HG02798 (cell line): ENCODE results near the gene RUNX3.

Experiments used
- ATAC-seq: cut with Tn5 transposase; IDR thresholded peaks from one replicate; pipeline ENCODE4 v1.9.1; 2021; ENCODE audit warnings: mild to moderate bottlenecking; ENCODE audit not compliant: unreplicated experiment, poor library complexity

RUNX3 gene

GRCh38 chr1:24949331-24949881 lies 19.3 kb upstream of the RUNX3 start:
- no peak for ATAC-seq

GRCh38 chr1:24948079-24948827 lies 18.2 kb upstream of the RUNX3 start:
- ATAC-seq, result no peak

GRCh38 chr1:24946861-24947658 lies 17.0 kb upstream of the RUNX3 start:
- peak; percentile 82 for ATAC-seq

GRCh38 chr1:24945354-24946326 lies 15.6 kb upstream of the RUNX3 start:
- no peak for ATAC-seq

- ATAC-seq, result no peak
These were observed 14.2 kb upstream of the RUNX3 start for GRCh38 chr1:24944318-24944717.

- no peak for ATAC-seq
These were observed 12.7 kb upstream of the RUNX3 start for GRCh38 chr1:24942789-24943188.

GRCh38 chr1:24941564-24941963 lies 11.5 kb upstream of the RUNX3 start:
- ATAC-seq, result no peak

GRCh38 chr1:24940231-24940630 lies 10.2 kb upstream of the RUNX3 start:
- no peak for ATAC-seq

- no peak for ATAC-seq
These were observed 9.7 kb upstream of the RUNX3 start for GRCh38 chr1:24939675-24940193.

- no peak for ATAC-seq
These were observed 9.1 kb upstream of the RUNX3 start for GRCh38 chr1:24939040-24939674.

- no peak for ATAC-seq
These were observed 8.2 kb upstream of the RUNX3 start for GRCh38 chr1:24938276-24938675.

- ATAC-seq, result no peak
These were observed 6.6 kb upstream of the RUNX3 start for GRCh38 chr1:24936684-24937083.

GRCh38 chr1:24935615-24936484 lies 5.8 kb upstream of the RUNX3 start:
- ATAC-seq, result no peak

- ATAC-seq, result no peak
These were observed 5.1 kb upstream of the RUNX3 start for GRCh38 chr1:24935196-24935526.

- no peak for ATAC-seq
These were observed 4.5 kb upstream of the RUNX3 start for GRCh38 chr1:24934310-24935195.

GRCh38 chr1:24933468-24933867 lies 3.4 kb upstream of the RUNX3 start:
- no peak for ATAC-seq

- ATAC-seq, result no peak
These were observed 2.7 kb upstream of the RUNX3 start for GRCh38 chr1:24932725-24933294.
